ENCODE results near the gene TMEM30B.
"Not testable (repeated sequence)": the region's sequence is repeated elsewhere in the genome, so short reads cannot be mapped to it uniquely, and the experiment has no call there.

Gene TMEM30B

GRCh38 chr14:61281186-61281947 is at the start of gene TMEM30B:
TMEM30B (minus strand) TSS chr14:61281338; CDS start chr14:61281147, 191 bp downstream.
- DNase-seq, result peak; percentile 35 to 43

GRCh38 chr14:61330511-61330910 is 49.4 kb upstream of the TMEM30B start:
- DNase-seq, result no peak

GRCh38 chr14:61329478-61330051 is 48.4 kb upstream of the TMEM30B start:
- DNase-seq, result no peak

GRCh38 chr14:61328626-61329262 is 47.6 kb upstream of the TMEM30B start:
- DNase-seq, result no peak

GRCh38 chr14:61326847-61327246 is 45.7 kb upstream of the TMEM30B start:
- DNase-seq, result no peak

- DNase-seq, result no peak
Measured at GRCh38 chr14:61326146-61326545, 45.0 kb upstream of the TMEM30B start.

- no peak for DNase-seq
Measured at GRCh38 chr14:61325166-61325565, 44.0 kb upstream of the TMEM30B start.

- no peak for DNase-seq
Measured at GRCh38 chr14:61323970-61324369, 42.8 kb upstream of the TMEM30B start.

GRCh38 chr14:61322799-61323290 is 41.7 kb upstream of the TMEM30B start:
- DNase-seq, result peak; percentile 51 to 59

GRCh38 chr14:61322011-61322798 is 41.1 kb upstream of the TMEM30B start:
- DNase-seq, result peak in 1 of 2 experiments; percentile 21

- peak; percentile 82 to 84 for DNase-seq
Measured at GRCh38 chr14:61321385-61322010, 40.4 kb upstream of the TMEM30B start, which contains the start of gene PRKCH. PRKCH (plus strand) TSS chr14:61321579; CDS start chr14:61322102, 523 bp downstream.

- DNase-seq, result no peak
Measured at GRCh38 chr14:61320806-61321384, 39.8 kb upstream of the TMEM30B start.

- DNase-seq, result not testable (repeated sequence)
Measured at GRCh38 chr14:61320170-61320569, 39.0 kb upstream of the TMEM30B start.

GRCh38 chr14:61319706-61320105 is 38.6 kb upstream of the TMEM30B start:
- no peak for DNase-seq

- no peak for DNase-seq
Measured at GRCh38 chr14:61319086-61319485, 37.9 kb upstream of the TMEM30B start.

GRCh38 chr14:61315313-61315712 is 34.2 kb upstream of the TMEM30B start:
- no peak for DNase-seq

- DNase-seq, result not testable (repeated sequence)
Measured at GRCh38 chr14:61308701-61309100, 27.6 kb upstream of the TMEM30B start.

- no peak for DNase-seq
Measured at GRCh38 chr14:61308198-61308597, 27.1 kb upstream of the TMEM30B start.

- no peak for DNase-seq
Measured at GRCh38 chr14:61304688-61305087, 23.6 kb upstream of the TMEM30B start.

- DNase-seq, result no peak
Measured at GRCh38 chr14:61300754-61301153, 19.6 kb upstream of the TMEM30B start.

GRCh38 chr14:61300209-61300608 is 19.1 kb upstream of the TMEM30B start:
- no peak for DNase-seq

- no peak for DNase-seq
Measured at GRCh38 chr14:61298824-61299223, 17.7 kb upstream of the TMEM30B start.
